Left renal cortex interstitium (tissue), 4 donors: ENCODE data around the gene PINK1. TPM values are rescaled to one million over a fixed set of nuclear protein-coding genes. Genes with fewer than 3 reads are reported as not detected.

Source experiments
- DNase-seq, 4 donors: peaks; one replicate each; pipeline ENCODE4 v3.0.0-alpha.2; 2013; ENCODE audit warnings: low read depth in 4 of 4, low spot score in 2 of 4, missing footprints in 1 of 4
- polyA plus RNA-seq, 4 donors: library from polyadenylated mRNA; unstranded; fragments of 120-200 nt; gene quantifications; one replicate each; pipeline ENCODE4 v1.2.1, GENCODE V29; 2013; ENCODE audit not compliant: insufficient read length in 4 of 4

The PINK1 gene
- polyA plus RNA-seq, 4 donors: 62.5 to 87.6 (median 78.4) TPM

GRCh38 chr1:20700636-20701215, 67.5 kb downstream of the PINK1 start:
- no peak for DNase-seq

Other genes starting within 250 kb of the PINK1 start
- gene CAMK2N1, start 147.2 kb upstream of the PINK1 start, polyA plus RNA-seq: 10 to 100 TPM; 70.0 to 88.8 (median 78.3) TPM
- gene MUL1, start 125.3 kb upstream of the PINK1 start, polyA plus RNA-seq: 10 to 100 TPM; 32.3 to 44.0 (median 36.4) TPM
- gene FAM43B, start 80.9 kb upstream of the PINK1 start, polyA plus RNA-seq: 1 to 10 TPM; 1.2 to 2.0 (median 1.7) TPM
- gene CDA, start 44.4 kb upstream of the PINK1 start, polyA plus RNA-seq: 1 to 10 TPM; 5.3 to 8.7 (median 6.1) TPM
- 100 to 1,000 TPM; 205 to 228 (median 212) TPM for gene DDOST, start 27.9 kb downstream of the PINK1 start, polyA plus RNA-seq
- gene KIF17, start 84.5 kb downstream of the PINK1 start, polyA plus RNA-seq: 1 to 10 TPM; 3.7 to 7.1 (median 4.7) TPM
- gene SH2D5, start 99.2 kb downstream of the PINK1 start, polyA plus RNA-seq: 1 to 10 TPM in 3 of 4 donors, under 1 TPM in 1; 0.76 to 2.0 (median 1.3) TPM
- 100 to 1,000 TPM; 239 to 389 (median 318) TPM for gene HP1BP3, start 153.8 kb downstream of the PINK1 start, polyA plus RNA-seq